GM10266 (cell line): ENCODE measurements around the gene AFF3.

Experiments used
- DNase-seq: peaks from one replicate; pipeline ENCODE4 v3.0.0; 2012; ENCODE audit errors: extremely low spot score
- CTCF ChIP-seq: IDR thresholded peaks from 2 replicates; pipeline ENCODE4 v1.5.1; 2012; ENCODE audit warnings: mild to moderate bottlenecking, low read depth; ENCODE audit not compliant: control insufficient read depth, insufficient read depth; ENCODE audit errors: missing control alignments

The AFF3 gene

DNA sequence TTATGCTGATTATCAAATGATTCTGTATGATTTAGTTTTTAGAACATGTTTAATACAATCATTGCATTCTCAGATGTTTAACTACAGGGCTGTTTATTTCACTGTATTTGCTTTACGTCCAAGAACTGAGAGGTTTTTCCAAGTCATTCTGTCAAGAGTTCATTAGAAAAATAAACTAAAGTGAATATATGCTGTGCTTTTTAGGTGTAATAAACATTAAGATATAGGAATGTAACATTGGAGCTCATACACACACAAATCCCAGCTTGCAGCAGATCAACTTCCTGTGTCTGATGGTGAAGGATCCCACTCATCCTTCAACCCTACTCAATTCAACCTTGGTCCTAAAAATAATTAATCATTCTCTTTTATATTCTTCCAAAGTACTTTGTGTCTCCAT, 285.0 kb downstream of the AFF3 start:
- no peak for DNase-seq
- no peak for TF ChIP-seq CTCF

DNA sequence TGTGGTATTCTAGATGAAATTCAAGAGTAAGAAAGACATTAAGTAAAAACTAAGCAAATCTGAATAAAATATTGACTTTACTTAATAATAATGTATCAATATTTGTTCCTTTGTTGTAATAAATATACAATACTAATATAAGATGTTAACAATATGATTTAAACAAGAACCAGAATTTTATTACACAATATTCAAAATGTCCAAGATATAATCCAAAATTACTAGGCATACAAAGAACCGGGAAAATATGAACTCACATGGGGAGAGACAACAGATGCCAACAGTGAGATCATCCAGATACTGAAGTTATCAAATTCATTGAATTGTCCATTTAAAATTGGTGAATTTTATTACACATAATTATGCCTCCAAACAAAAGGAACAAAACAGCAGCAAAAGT, 286.3 kb downstream of the AFF3 start:
- no peak for TF ChIP-seq CTCF
- DNase-seq, result no peak

DNA sequence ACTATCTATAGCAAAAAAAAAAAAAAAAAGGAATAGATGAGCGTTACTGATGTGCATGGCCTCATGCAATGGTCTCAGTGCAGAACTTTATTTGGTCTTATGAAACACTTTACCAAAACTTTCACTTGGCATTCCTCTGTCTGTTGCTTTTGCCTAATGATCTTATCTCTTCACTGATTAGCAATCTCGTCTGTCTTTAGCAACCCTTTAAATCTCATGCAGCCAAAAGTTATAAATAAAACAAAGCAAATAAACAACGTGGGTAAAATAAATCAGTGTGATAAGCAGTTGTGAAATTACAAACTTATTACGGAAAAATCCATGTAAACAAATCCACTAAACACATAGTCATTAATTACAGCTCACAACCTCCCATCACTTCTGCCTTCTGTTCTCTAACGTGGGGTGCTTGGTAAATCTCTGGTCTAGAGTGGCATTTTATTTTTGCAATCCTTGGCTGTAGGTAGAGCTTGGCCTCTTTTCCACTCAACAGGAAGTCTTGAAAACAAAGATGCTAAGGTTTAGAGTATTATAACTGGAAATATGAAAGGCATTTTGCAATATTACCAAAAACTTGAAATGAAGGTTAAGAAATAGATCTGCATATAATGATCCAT, 288.0 kb downstream of the AFF3 start:
- TF ChIP-seq CTCF, result no peak
- DNase-seq, result no peak

GRCh38 chr2:99852956-99853355, 289.4 kb downstream of the AFF3 start:
- no peak for TF ChIP-seq CTCF
- no peak for DNase-seq

- DNase-seq, result no peak
- TF ChIP-seq CTCF, result no peak
Measured at GRCh38 chr2:99852376-99852934, 289.9 kb downstream of the AFF3 start.

DNA sequence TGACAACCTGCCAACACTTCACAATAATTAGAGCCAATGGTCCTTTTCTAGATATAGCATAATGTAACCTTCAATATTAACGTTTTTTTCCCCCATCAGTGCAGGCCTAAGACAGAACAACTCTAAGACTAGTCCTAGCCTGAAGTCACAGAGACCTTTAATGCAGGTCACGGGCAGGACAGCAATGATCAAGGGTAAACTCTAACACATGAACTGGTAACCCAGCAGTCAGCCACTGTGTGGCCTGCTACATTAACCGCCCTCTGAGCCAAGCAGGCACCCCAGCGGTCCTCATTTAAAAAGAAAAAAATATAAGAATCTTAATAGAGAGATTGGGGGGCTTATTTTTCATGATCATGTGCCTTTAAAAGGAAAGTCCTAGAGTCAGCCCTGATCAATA, 290.6 kb downstream of the AFF3 start:
- TF ChIP-seq CTCF, result no peak
- DNase-seq, result no peak

- no peak for DNase-seq
- no peak for TF ChIP-seq CTCF
Measured at GRCh38 chr2:99851089-99851488, 291.3 kb downstream of the AFF3 start.
